Neural cell (in vitro differentiated cells): Measurements from ENCODE around the gene GATA2. TPM values are rescaled to one million over a fixed set of nuclear protein-coding genes. Genes with fewer than 3 reads are reported as not detected.
A peak's percentile ranks its signal among the peaks of the same experiment; 100 is the strongest.

Experiments
- H2AFZ ChIP-seq: fragments of 200-600, 300-800 bp; sonication (generic), shearing (Covaris generic); 2 replicates; pipeline ENCODE4 v1.6.0; 2014; ENCODE audit warnings: low read depth, mild to moderate bottlenecking, antibody characterized with exemption, low read length, moderate library complexity
- H3F3A ChIP-seq: fragments of 200-600 bp; shearing (Covaris generic); 2 replicates; pipeline ENCODE4 v1.6.1; 2016; ENCODE audit warnings: mild to moderate bottlenecking, moderate library complexity, mixed read lengths, antibody characterized with exemption, low read length; ENCODE audit not compliant: insufficient read depth, poor library complexity, severe bottlenecking
- H3K27ac ChIP-seq: fragments of 200-600, 300-800 bp; sonication (generic), shearing (Covaris generic); 2 replicates; pipeline ENCODE4 v1.5.1; 2014; ENCODE audit warnings: mild to moderate bottlenecking, low read length, moderate library complexity
- H3K27me3 ChIP-seq: fragments of 300-800, 200-600 bp; sonication (generic), shearing (Covaris generic); 2 replicates; pipeline ENCODE4 v1.6.0; 2014; ENCODE audit warnings: mild to moderate bottlenecking, low read depth, low read length, moderate library complexity; ENCODE audit not compliant: insufficient read depth
- H3K36me3 ChIP-seq: fragments of 300-800, 200-600 bp; sonication (generic), shearing (Covaris generic); 2 replicates; pipeline ENCODE4 v1.5.1; 2014; ENCODE audit warnings: mild to moderate bottlenecking, antibody characterized with exemption, low read length, moderate library complexity; ENCODE audit not compliant: insufficient read depth
- H3K4me2 ChIP-seq: fragments of 300-800, 200-600 bp; sonication (generic), shearing (Covaris generic); 2 replicates; pipeline ENCODE4 v1.6.0; 2014; ENCODE audit warnings: mild to moderate bottlenecking, low read length
- H3K4me3 ChIP-seq: fragments of 300-800, 200-600 bp; sonication (generic), shearing (Covaris generic); 2 replicates; pipeline ENCODE4 v1.5.1; 2014; ENCODE audit warnings: mild to moderate bottlenecking, low read length, moderate library complexity
- H3K79me2 ChIP-seq: fragments of 200-600 bp; shearing (Covaris generic); replicated peaks from 2 replicates; pipeline ENCODE4 v1.6.0; 2014; ENCODE audit warnings: mild to moderate bottlenecking, low read length, moderate library complexity; ENCODE audit not compliant: insufficient read depth
- H3K9ac ChIP-seq: fragments of 300-800, 200-600 bp; sonication (generic), shearing (Covaris generic); 2 replicates; pipeline ENCODE4 v1.6.1; 2016; ENCODE audit warnings: mild to moderate bottlenecking, low read length, mixed read lengths
- H3K9me2 ChIP-seq: fragments of 200-600 bp; shearing (Covaris generic); 2 replicates; pipeline ENCODE4 v1.6.1; 2016; ENCODE audit warnings: mild to moderate bottlenecking, low read length, mixed read lengths; ENCODE audit not compliant: insufficient read depth
- H3K9me3 ChIP-seq: fragments of 200-600, 300-800 bp; sonication (generic), shearing (Covaris generic); 2 replicates; pipeline ENCODE4 v1.6.1; 2016; ENCODE audit warnings: mild to moderate bottlenecking, mixed run types, low read length, moderate library complexity, mixed read lengths
- H4K20me1 ChIP-seq: fragments of 200-600 bp; shearing (Covaris generic); 2 replicates; pipeline ENCODE4 v1.6.1; 2016; ENCODE audit warnings: mild to moderate bottlenecking, mixed run types; ENCODE audit not compliant: insufficient read depth
- EZH2 ChIP-seq: fragments of 200-600, 300-800 bp; shearing (Covaris generic), sonication (generic); IDR thresholded peaks from 2 replicates; pipeline ENCODE4 v1.6.1; 2014; ENCODE audit warnings: antibody characterized with exemption, low read length, borderline replicate concordance, mild to moderate bottlenecking; ENCODE audit not compliant: insufficient read depth, poor library complexity, severe bottlenecking
- MXI1 ChIP-seq: fragments of 450-650 bp; conservative IDR thresholded peaks from 2 replicates; pipeline ENCODE4 v1.6.1; 2014; ENCODE audit warnings: antibody characterized with exemption, mild to moderate bottlenecking; ENCODE audit not compliant: poor library complexity, severe bottlenecking
- POLR2AphosphoS5 ChIP-seq: IDR thresholded peaks from 2 replicates; pipeline ENCODE4 v1.6.1; 2012
- SMC3 ChIP-seq: fragments of 450-650 bp; conservative IDR thresholded peaks from 2 replicates; pipeline ENCODE4 v1.6.1; 2014; ENCODE audit warnings: antibody characterized with exemption, mild to moderate bottlenecking, moderate library complexity; ENCODE audit not compliant: poor library complexity
- polyA plus RNA-seq: library from polyadenylated mRNA; depleted of rRNA; stranded (reverse); fragments of >200 nt; gene quantifications from 2 replicates; pipeline ENCODE4 v1.2.3, GENCODE V29; 2014
- TF ChIP-seq, protein P1 (sequence below): IDR thresholded peaks from 2 replicates; pipeline ENCODE4 v1.6.1; 2012; ENCODE audit warnings: borderline replicate concordance
- TF ChIP-seq, protein P2 (sequence below): fragments of 450-650 bp; IDR thresholded peaks from 2 replicates; pipeline ENCODE4 v1.5.1; 2014; ENCODE audit warnings: antibody characterized with exemption, mild to moderate bottlenecking, moderate library complexity; ENCODE audit not compliant: poor library complexity, severe bottlenecking

Gene GATA2
- polyA plus RNA-seq, 1 donor from 2014 or later = not detected

DNA sequence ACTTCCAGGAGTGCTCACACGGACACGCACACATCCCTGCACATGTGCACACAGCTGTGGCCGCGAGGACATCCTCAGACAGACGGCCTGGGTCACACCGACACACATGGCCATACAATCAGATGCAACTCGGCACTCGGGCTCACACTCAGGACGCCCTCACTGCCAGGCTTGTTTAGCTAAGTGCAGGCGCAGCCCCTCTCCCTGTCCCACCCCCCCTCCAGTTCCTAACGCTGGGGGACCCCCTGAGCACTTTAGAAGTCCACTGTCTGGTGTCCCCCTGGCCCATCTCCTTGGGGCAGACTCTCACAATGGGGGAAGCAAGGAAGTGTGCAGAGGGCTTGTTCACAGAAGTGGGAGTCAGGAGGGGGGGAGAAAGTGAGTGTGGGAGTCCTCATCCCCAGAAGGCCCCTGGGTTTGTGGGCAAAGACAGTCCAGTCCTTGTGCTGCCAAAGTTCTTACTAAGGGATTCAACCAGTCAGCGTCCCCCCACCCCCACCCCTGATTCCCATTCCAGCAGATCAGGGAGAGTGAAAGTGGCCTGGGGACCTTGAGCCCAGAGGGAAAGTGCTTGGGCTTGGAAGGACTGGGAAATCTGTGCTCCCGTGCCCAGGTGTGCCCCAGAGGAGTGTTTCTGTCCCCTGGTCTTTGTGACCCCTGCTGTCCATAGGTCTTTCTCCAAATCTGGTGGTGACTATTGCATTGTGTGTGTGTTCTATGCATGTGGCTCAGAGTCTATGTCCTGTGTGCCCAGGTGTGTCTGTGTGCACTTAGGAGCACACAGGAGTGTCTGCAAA lies 767 bp upstream of the GATA2 start:
- Histone ChIP-seq H3K27me3 (peaks cover 88% of the 10 kb centered on the region), H3K9ac (no peak overlapping the region), H3K9me3 (no peaks in the 10 kb centered on the region), H3K36me3 (no peaks in the 10 kb centered on the region), H3K9me2 (no peaks in the 10 kb centered on the region), H4K20me1 (no peaks in the 10 kb centered on the region), H3F3A (no peaks in the 10 kb centered on the region), H3K79me2 (no peaks in the 10 kb centered on the region), H3K27ac (no peak overlapping the region), H3K4me3 (no peak overlapping the region), H2AFZ (no peak overlapping the region), H3K4me2 (no peak overlapping the region)
- no peak for TF ChIP-seq POLR2AphosphoS5
- TF ChIP-seq, protein P1, sequence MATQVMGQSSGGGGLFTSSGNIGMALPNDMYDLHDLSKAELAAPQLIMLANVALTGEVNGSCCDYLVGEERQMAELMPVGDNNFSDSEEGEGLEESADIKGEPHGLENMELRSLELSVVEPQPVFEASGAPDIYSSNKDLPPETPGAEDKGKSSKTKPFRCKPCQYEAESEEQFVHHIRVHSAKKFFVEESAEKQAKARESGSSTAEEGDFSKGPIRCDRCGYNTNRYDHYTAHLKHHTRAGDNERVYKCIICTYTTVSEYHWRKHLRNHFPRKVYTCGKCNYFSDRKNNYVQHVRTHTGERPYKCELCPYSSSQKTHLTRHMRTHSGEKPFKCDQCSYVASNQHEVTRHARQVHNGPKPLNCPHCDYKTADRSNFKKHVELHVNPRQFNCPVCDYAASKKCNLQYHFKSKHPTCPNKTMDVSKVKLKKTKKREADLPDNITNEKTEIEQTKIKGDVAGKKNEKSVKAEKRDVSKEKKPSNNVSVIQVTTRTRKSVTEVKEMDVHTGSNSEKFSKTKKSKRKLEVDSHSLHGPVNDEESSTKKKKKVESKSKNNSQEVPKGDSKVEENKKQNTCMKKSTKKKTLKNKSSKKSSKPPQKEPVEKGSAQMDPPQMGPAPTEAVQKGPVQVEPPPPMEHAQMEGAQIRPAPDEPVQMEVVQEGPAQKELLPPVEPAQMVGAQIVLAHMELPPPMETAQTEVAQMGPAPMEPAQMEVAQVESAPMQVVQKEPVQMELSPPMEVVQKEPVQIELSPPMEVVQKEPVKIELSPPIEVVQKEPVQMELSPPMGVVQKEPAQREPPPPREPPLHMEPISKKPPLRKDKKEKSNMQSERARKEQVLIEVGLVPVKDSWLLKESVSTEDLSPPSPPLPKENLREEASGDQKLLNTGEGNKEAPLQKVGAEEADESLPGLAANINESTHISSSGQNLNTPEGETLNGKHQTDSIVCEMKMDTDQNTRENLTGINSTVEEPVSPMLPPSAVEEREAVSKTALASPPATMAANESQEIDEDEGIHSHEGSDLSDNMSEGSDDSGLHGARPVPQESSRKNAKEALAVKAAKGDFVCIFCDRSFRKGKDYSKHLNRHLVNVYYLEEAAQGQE = no peak
- peak; percentile 61 for TF ChIP-seq EZH2

DNA sequence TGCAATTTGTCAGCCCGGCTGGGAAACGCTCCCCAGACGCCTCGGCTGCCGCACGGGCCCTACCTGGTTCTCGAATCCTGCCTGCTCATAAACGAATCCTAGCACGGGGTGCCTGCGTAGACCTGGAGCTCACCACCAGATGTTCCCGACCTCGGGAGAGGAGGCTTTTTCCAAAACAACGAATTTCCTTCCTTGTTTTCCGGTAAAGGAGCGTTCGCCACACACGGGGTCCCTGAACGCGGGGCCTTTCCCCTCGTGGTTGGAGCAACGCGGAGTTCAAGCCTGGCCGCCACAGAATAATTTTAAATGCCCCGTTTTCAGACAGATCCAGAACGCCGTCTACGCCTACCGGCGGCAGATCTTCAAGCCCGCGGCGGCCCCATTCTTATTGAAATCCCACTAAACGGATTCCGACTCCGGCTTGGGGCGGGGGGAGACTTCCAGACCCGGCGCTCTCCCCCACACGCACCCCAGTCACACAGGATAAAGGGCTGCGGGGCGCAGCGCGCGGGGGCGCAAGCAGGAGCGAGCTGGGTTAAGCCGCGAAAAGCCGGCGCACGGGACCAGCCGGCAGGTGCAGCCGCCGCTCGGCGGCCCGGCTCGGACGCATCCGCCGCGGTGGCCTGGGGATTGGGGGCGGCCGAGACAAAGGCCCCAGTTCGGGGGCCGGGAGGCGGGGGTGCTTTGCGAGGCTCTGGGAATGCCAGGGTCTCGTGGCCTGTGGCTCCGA lies 895 bp downstream of the GATA2 start:
- Histone ChIP-seq H3K27me3 (peaks cover 100% of the 10 kb centered on the region), H3K79me2 (no peaks in the 10 kb centered on the region), H3K9me2 (no peaks in the 10 kb centered on the region), H3K4me3 (no peak overlapping the region), H4K20me1 (no peaks in the 10 kb centered on the region), H3K9me3 (no peaks in the 10 kb centered on the region), H3K9ac (no peak overlapping the region), H3K36me3 (no peaks in the 10 kb centered on the region), H3K27ac (no peak overlapping the region), H3K4me2 (no peak overlapping the region), H3F3A (no peaks in the 10 kb centered on the region), H2AFZ (no peak overlapping the region)
- TF ChIP-seq POLR2AphosphoS5 = peak; percentile 90
- TF ChIP-seq SMC3 = no peak
- peak; percentile 99 for TF ChIP-seq EZH2

DNA sequence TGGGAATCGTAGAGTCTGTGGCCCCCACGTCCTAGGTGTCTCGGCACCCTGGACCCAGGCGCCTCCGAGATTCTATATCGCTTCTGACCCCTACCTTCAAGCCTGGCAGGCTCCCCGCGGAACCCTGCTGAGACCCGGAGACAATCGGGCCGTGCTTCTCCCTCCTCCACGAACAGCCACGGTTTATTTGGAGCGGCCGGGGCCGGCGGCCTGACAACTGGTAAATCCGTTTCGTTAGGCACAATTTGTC lies 1.4 kb downstream of the GATA2 start:
- TF ChIP-seq EZH2 (peak; percentile 46), MXI1 (no peak)
- TF ChIP-seq, protein P1 = no peak
- TF ChIP-seq, protein P2, sequence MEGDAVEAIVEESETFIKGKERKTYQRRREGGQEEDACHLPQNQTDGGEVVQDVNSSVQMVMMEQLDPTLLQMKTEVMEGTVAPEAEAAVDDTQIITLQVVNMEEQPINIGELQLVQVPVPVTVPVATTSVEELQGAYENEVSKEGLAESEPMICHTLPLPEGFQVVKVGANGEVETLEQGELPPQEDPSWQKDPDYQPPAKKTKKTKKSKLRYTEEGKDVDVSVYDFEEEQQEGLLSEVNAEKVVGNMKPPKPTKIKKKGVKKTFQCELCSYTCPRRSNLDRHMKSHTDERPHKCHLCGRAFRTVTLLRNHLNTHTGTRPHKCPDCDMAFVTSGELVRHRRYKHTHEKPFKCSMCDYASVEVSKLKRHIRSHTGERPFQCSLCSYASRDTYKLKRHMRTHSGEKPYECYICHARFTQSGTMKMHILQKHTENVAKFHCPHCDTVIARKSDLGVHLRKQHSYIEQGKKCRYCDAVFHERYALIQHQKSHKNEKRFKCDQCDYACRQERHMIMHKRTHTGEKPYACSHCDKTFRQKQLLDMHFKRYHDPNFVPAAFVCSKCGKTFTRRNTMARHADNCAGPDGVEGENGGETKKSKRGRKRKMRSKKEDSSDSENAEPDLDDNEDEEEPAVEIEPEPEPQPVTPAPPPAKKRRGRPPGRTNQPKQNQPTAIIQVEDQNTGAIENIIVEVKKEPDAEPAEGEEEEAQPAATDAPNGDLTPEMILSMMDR = no peak
- H2AFZ ChIP-seq = no peak overlapping the region
- no peaks in the 10 kb centered on the region for H3K36me3 ChIP-seq
- H3K4me2 ChIP-seq = no peak overlapping the region
- H3K4me3 ChIP-seq = no peak overlapping the region
- H4K20me1 ChIP-seq = no peaks in the 10 kb centered on the region
- H3K79me2 ChIP-seq = no peaks in the 10 kb centered on the region
- H3F3A ChIP-seq = no peaks in the 10 kb centered on the region
- H3K9me3 ChIP-seq = no peaks in the 10 kb centered on the region
- no peak overlapping the region for H3K27ac ChIP-seq
- no peak overlapping the region for H3K9ac ChIP-seq
- H3K9me2 ChIP-seq = no peaks in the 10 kb centered on the region
- peaks cover 100% of the 10 kb centered on the region for H3K27me3 ChIP-seq
